Measurements from ENCODE around the gene PGAP2. TPM values are rescaled to one million over a fixed set of nuclear protein-coding genes. Genes with fewer than 3 reads are reported as not detected.
A peak's percentile ranks its signal among the peaks of the same experiment; 100 is the strongest.

The PGAP2 gene
- polyA plus RNA-seq, 2 of the 4 experiments (the other 2 are of a cell fraction), result 32.4 to 35.2 TPM

DNA sequence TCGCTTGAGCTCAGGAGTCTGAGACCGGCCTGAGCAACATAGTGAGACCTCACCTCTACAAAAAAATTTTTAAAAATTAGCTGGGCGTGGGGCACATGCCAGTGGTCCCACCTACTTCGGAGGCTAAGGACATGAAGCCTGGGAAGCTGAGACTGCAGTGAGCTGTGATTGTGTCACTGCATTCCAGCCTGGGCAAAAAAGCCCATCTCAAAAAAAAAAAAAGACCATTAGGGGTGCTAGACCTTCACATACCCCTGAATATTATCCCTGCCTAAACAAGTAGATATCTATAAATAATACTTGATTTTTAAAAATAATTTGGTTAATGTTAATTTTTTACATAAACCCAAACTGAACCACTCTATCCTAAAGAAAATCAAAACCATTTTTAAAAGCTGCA, 35.2 kb upstream of the PGAP2 start:
- H3K4me3 ChIP-seq, result no peak overlapping the region
- H3K27ac ChIP-seq, result no peak overlapping the region
- no peaks in the 10 kb centered on the region for H3K9me3 ChIP-seq
- TF ChIP-seq RNF2 (IDR thresholded peaks at IDR 0.05; ENCODE audit: borderline replicate concordance, low read depth) (no peak), EHMT2 (IDR thresholded peaks at IDR 0.05; ENCODE audit: low read depth) (no peak), HOXA7 (CRISPR knock-in tag; IDR thresholded peaks at IDR 0.05) (no peak), KDM1A (IDR thresholded peaks at IDR 0.05; ENCODE audit: low read depth) (no peak), ZNF302 (CRISPR knock-in tag; IDR thresholded peaks at IDR 0.05) (no peak), ZC3H11A (IDR thresholded peaks at IDR 0.05) (no peak), CBX8 (IDR thresholded peaks at IDR 0.05) (no peak), MAZ (IDR thresholded peaks at IDR 0.05; ENCODE audit: borderline replicate concordance, low read depth, low read length) (no peak), HOXB13 (CRISPR knock-in tag; IDR thresholded peaks at IDR 0.05; ENCODE audit: low read depth) (no peak), SREBF2 (IDR thresholded peaks at IDR 0.05) (no peak)
- TF ChIP-seq, protein P1, sequence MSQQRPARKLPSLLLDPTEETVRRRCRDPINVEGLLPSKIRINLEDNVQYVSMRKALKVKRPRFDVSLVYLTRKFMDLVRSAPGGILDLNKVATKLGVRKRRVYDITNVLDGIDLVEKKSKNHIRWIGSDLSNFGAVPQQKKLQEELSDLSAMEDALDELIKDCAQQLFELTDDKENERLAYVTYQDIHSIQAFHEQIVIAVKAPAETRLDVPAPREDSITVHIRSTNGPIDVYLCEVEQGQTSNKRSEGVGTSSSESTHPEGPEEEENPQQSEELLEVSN (IDR thresholded peaks at IDR 0.05; ENCODE audit: borderline replicate concordance, low read depth), result no peak
- 87% methylated on average over 4 of the region's 4 CpGs for WGBS (ENCODE audit: missing lambda C conversion rate)
- FAIRE-seq (no peak), DNase-seq (ENCODE audit: low read depth in 1 of 2, low spot score in 1 of 2) (no peak), ATAC-seq (peak; percentile 63 to 66; a peak in 5 of 6 replicates)
- no peak overlapping the region for H3K4me2 ChIP-seq
- POLR2A ChIA-PET, result interaction anchor here (1.1 to 1.2 kb wide), 2 partner anchors 25 to 50 kb away, joined by 3 to 5 read pairs; partner anchors contain the start of gene NUP98
- H3K4me1 ChIP-seq, result no peaks in the 10 kb centered on the region
- CTCF ChIA-PET, result interaction anchor here (1.2 to 2.6 kb wide), 2 partner anchors 10 to 36 kb away, joined by 4 to 21 read pairs; partner anchors contain the start of gene PGAP2

- no peak overlapping the region for H3K4me3 ChIP-seq
- no peak overlapping the region for H3K4me2 ChIP-seq
- ChIA-PET POLR2A (no interaction called here), CTCF (interaction anchor here (1.1 to 1.6 kb wide), 2 partner anchors 10 to 32 kb away, joined by 4 to 5 read pairs; partner anchors contain the start of gene PGAP2)
- no peaks in the 10 kb centered on the region for H3K4me1 ChIP-seq
- FAIRE-seq (no peak), DNase-seq (ENCODE audit: low read depth in 1 of 2, low spot score in 1 of 2) (no peak), ATAC-seq (no peak)
- WGBS (ENCODE audit: missing lambda C conversion rate), result 94% methylated on average over 7 of the region's 7 CpGs
- H3K9me3 ChIP-seq, result no peaks in the 10 kb centered on the region
- H3K27ac ChIP-seq, result no peak overlapping the region
- TF ChIP-seq ZFP36 (IDR thresholded peaks at IDR 0.05; ENCODE audit: borderline replicate concordance, partially characterized antibody) (no peak), RCOR1 (IDR thresholded peaks at IDR 0.05; ENCODE audit: low read depth, low read length) (no peak), POLR2AphosphoS2 (conservative IDR thresholded peaks at IDR 0.05; ENCODE audit: low read length) (no peak), KDM5A (IDR thresholded peaks at IDR 0.05) (no peak)
- TF ChIP-seq, protein P2, sequence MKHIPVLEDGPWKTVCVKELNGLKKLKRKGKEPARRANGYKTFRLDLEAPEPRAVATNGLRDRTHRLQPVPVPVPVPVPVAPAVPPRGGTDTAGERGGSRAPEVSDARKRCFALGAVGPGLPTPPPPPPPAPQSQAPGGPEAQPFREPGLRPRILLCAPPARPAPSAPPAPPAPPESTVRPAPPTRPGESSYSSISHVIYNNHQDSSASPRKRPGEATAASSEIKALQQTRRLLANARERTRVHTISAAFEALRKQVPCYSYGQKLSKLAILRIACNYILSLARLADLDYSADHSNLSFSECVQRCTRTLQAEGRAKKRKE (CRISPR knock-in tag; IDR thresholded peaks at IDR 0.05; ENCODE audit: low read depth), result no peak
Measured at GRCh38 chr11:3775736-3776406, 32.5 kb upstream of the PGAP2 start.

DNA sequence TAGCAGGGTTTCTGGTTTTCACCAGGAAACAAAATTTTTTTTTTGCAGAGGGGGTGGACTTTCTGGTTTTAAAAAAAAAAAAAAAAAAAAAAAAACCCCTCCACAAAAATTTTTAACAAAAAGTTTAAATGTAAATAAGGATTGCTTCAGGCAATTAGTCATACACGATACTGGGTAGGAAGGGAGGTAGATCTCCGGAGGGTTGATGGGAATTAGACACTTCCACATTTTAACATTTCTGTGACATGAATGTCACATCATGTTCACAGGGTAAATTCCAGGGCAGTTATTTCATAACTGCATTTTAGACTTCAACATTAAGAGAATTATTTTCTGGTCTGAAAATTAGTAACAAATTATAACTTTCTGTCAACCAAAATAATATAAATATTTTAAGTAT, 26.9 kb upstream of the PGAP2 start:
- ChIA-PET CTCF (interaction anchor here (0.7 to 3.0 kb wide), 3 partner anchors 10 to 704 kb away, joined by 3 to 16 read pairs (median 3); partner anchors contain the start of gene PGAP2), POLR2A (interaction anchor here (0.7 kb wide), 2 partner anchors 44 to 100 kb away, joined by 6 to 9 read pairs; no protein-coding TSS in a partner anchor)
- ATAC-seq (no peak; a peak in 1 of 6 replicates), DNase-seq (ENCODE audit: low read depth in 1 of 2, low spot score in 1 of 2) (no peak), FAIRE-seq (no peak)
- H3K4me3 ChIP-seq, result no peak overlapping the region
- H3K9me3 ChIP-seq, result no peaks in the 10 kb centered on the region
- peak overlapping the region; percentile 23; the same call in 2 of the 3 replicates for H3K4me2 ChIP-seq
- peaks cover 17% of the 10 kb centered on the region for H3K4me1 ChIP-seq
- 23% methylated on average over 2 of the region's 2 CpGs for WGBS (ENCODE audit: missing lambda C conversion rate)
- H3K27ac ChIP-seq, result no peak overlapping the region
- TF ChIP-seq HOXA7 (CRISPR knock-in tag; IDR thresholded peaks at IDR 0.05) (no peak), TP53 (CRISPR knock-in tag; IDR thresholded peaks at IDR 0.05) (no peak), PHF8 (IDR thresholded peaks at IDR 0.05; ENCODE audit: borderline replicate concordance, low read depth) (no peak), HOXB5 (CRISPR knock-in tag; IDR thresholded peaks at IDR 0.05) (no peak), HOXB13 (CRISPR knock-in tag; IDR thresholded peaks at IDR 0.05; ENCODE audit: low read depth) (no peak), CBX2 (IDR thresholded peaks at IDR 0.05; ENCODE audit: borderline replicate concordance, low read depth) (no peak), CBX8 (IDR thresholded peaks at IDR 0.05) (no peak), FOXS1 (CRISPR knock-in tag; IDR thresholded peaks at IDR 0.05) (no peak), HEYL (CRISPR knock-in tag; IDR thresholded peaks at IDR 0.05) (no peak), JUNB (IDR thresholded peaks at IDR 0.05) (no peak)
- TF ChIP-seq, protein P2 (CRISPR knock-in tag; IDR thresholded peaks at IDR 0.05; ENCODE audit: low read depth), result no peak
- TF ChIP-seq, protein P3, sequence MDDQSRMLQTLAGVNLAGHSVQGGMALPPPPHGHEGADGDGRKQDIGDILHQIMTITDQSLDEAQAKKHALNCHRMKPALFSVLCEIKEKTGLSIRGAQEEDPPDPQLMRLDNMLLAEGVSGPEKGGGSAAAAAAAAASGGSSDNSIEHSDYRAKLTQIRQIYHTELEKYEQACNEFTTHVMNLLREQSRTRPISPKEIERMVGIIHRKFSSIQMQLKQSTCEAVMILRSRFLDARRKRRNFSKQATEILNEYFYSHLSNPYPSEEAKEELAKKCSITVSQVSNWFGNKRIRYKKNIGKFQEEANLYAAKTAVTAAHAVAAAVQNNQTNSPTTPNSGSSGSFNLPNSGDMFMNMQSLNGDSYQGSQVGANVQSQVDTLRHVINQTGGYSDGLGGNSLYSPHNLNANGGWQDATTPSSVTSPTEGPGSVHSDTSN (IDR thresholded peaks at IDR 0.05), result no peak
- TF ChIP-seq, protein P4, sequence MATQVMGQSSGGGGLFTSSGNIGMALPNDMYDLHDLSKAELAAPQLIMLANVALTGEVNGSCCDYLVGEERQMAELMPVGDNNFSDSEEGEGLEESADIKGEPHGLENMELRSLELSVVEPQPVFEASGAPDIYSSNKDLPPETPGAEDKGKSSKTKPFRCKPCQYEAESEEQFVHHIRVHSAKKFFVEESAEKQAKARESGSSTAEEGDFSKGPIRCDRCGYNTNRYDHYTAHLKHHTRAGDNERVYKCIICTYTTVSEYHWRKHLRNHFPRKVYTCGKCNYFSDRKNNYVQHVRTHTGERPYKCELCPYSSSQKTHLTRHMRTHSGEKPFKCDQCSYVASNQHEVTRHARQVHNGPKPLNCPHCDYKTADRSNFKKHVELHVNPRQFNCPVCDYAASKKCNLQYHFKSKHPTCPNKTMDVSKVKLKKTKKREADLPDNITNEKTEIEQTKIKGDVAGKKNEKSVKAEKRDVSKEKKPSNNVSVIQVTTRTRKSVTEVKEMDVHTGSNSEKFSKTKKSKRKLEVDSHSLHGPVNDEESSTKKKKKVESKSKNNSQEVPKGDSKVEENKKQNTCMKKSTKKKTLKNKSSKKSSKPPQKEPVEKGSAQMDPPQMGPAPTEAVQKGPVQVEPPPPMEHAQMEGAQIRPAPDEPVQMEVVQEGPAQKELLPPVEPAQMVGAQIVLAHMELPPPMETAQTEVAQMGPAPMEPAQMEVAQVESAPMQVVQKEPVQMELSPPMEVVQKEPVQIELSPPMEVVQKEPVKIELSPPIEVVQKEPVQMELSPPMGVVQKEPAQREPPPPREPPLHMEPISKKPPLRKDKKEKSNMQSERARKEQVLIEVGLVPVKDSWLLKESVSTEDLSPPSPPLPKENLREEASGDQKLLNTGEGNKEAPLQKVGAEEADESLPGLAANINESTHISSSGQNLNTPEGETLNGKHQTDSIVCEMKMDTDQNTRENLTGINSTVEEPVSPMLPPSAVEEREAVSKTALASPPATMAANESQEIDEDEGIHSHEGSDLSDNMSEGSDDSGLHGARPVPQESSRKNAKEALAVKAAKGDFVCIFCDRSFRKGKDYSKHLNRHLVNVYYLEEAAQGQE (IDR thresholded peaks at IDR 0.05), result no peak

Measured in A549 (cell line).